ENCODE data around the gene SPATA9.

Gene SPATA9

DNA sequence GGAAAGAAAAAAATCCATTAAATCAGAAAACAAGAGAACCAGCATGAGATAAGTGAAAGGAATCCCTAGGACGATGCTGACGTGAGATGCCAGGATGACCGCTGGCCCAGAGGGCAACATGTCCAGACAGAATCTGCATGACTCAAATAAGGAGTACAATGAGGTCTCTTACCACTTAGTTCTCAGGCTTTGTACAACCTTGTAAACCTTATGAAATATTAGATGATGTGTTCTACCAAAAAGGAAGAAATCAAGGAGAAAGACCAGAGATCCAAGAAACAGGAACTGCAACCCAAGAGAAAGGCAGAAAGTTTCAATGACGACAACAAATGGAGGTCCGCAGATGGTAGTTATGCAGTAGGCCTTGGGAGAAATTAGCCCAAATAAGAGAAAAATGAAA, 65.7 kb downstream of the SPATA9 start:
- Histone ChIP-seq H3K9me3 (ENCODE audit: control insufficient read depth, insufficient read depth, low read length) (no peaks in the 10 kb centered on the region; the same call in 1 of the 2 replicates), H3K4me1 (ENCODE audit: insufficient read depth, low read length) (no peaks in the 10 kb centered on the region), H3K36me3 (ENCODE audit: insufficient read depth, low read length) (no peaks in the 10 kb centered on the region), H3K9ac (ENCODE audit: low read depth, low read length) (no peak overlapping the region)

DNA sequence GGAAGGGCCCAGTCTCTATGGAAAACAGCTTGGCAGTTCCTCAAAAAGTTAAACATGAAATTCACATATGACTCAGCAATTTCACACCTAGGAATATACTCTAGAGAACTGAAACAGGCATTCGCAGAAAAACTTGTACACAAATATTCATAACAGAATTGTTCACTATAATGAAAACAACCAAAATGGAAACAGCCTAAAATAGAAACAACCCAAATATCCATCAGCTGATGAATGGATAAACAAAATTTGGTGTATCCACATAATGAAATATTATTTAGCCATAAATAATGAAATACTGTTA, 67.7 kb downstream of the SPATA9 start:
- Histone ChIP-seq H3K4me1 (ENCODE audit: insufficient read depth, low read length) (no peaks in the 10 kb centered on the region), H3K9ac (ENCODE audit: low read depth, low read length) (no peak overlapping the region), H3K9me3 (ENCODE audit: control insufficient read depth, insufficient read depth, low read length) (no peaks in the 10 kb centered on the region; the same call in 1 of the 2 replicates), H3K36me3 (ENCODE audit: insufficient read depth, low read length) (no peaks in the 10 kb centered on the region)

GRCh38 chr5:95613514-95613913, 69.3 kb downstream of the SPATA9 start:
- Histone ChIP-seq H3K9me3 (ENCODE audit: control insufficient read depth, insufficient read depth, low read length) (no peaks in the 10 kb centered on the region; the same call in 1 of the 2 replicates), H3K4me1 (ENCODE audit: insufficient read depth, low read length) (no peaks in the 10 kb centered on the region), H3K9ac (ENCODE audit: low read depth, low read length) (no peak overlapping the region), H3K36me3 (ENCODE audit: insufficient read depth, low read length) (no peaks in the 10 kb centered on the region)

GRCh38 chr5:95611396-95611795, 71.4 kb downstream of the SPATA9 start:
- H3K9ac ChIP-seq (ENCODE audit: low read depth, low read length): no peak overlapping the region
- no peaks in the 10 kb centered on the region; the same call in 1 of the 2 replicates for H3K9me3 ChIP-seq (ENCODE audit: control insufficient read depth, insufficient read depth, low read length)
- no peaks in the 10 kb centered on the region for H3K36me3 ChIP-seq (ENCODE audit: insufficient read depth, low read length)
- no peaks in the 10 kb centered on the region for H3K4me1 ChIP-seq (ENCODE audit: insufficient read depth, low read length)

DNA sequence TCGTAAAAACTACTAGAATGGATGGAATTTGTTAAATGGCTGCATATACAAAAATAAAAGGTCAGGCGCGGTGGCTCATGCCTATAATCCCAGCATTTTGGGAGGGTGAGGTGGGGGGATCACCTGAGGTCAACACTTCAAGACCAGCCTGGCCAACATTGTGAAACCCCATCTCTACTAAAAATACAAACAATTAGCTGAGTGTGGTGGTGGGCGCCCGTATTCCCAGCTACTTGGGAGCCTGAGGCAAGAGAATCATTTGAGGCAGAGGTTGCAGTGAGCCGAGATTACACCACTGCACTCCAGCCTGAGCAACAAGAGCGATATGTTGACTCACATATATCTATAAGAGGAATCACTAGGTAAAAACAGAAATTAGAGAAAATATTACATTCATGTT, 72.2 kb downstream of the SPATA9 start:
- no peaks in the 10 kb centered on the region; the same call in 1 of the 2 replicates for H3K9me3 ChIP-seq (ENCODE audit: control insufficient read depth, insufficient read depth, low read length)
- no peaks in the 10 kb centered on the region for H3K4me1 ChIP-seq (ENCODE audit: insufficient read depth, low read length)
- H3K9ac ChIP-seq (ENCODE audit: low read depth, low read length): no peak overlapping the region
- H3K36me3 ChIP-seq (ENCODE audit: insufficient read depth, low read length): no peaks in the 10 kb centered on the region

DNA sequence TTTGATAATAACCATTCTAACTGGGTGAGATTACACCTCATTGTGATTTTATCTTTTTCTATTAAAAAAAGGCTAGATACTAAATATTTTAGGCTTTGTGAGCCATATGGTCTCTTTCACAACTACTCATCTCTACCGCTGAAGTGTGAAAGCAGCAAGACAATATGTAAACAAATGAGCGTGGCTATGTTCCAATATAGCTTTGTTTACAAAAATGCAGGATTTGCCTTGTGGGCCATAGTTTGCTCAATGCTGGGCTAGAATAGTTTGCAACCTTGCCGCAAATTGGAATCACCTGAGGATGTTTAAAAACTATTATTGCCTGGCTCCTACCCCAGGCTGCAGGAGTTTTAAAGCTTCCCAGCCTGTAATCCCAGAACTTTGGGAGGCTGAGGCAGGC, 73.1 kb downstream of the SPATA9 start:
- Histone ChIP-seq H3K9me3 (ENCODE audit: control insufficient read depth, insufficient read depth, low read length) (no peaks in the 10 kb centered on the region; the same call in 1 of the 2 replicates), H3K4me1 (ENCODE audit: insufficient read depth, low read length) (no peaks in the 10 kb centered on the region), H3K36me3 (ENCODE audit: insufficient read depth, low read length) (no peaks in the 10 kb centered on the region), H3K9ac (ENCODE audit: low read depth, low read length) (no peak overlapping the region)

Measured in ES-I3 (cell line).